CD4-positive, alpha-beta T cell treated with Interferon gamma for 1 hour (primary cell): ENCODE measurements around the gene ADAMTSL1.

Experiments used
- DNase-seq: peaks from one replicate; pipeline ENCODE4 v3.0.0-alpha.2; 2020

The ADAMTSL1 gene

DNA sequence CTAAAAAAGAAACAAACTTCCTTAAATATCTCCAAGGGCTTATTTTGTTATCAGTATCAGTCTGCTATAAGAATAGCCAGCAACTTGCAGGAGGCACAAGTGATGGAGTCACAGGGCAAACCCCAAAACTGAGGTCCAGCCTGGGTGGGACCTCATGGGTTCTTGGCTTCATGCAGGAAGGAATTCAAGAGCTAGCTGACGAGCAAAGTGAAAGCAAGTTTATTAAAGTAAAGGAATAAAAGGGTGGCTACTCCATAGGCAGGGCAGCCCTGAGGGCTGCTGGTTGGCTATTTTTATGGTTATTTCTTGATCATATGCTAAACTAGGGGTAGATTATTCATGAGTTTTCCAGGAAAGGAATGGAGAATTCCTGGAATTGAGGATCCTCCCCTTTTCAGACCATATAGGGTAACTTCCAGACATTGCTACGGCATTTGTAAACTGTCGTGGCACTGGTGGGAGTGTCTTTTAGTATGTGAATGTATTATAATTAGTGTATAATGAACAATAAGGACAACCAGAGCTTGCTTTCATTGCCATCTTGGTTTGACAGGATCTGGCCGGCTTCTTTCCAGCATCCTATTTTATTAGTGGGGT is 231.9 kb downstream of the ADAMTSL1 start:
- DNase-seq = no peak

DNA sequence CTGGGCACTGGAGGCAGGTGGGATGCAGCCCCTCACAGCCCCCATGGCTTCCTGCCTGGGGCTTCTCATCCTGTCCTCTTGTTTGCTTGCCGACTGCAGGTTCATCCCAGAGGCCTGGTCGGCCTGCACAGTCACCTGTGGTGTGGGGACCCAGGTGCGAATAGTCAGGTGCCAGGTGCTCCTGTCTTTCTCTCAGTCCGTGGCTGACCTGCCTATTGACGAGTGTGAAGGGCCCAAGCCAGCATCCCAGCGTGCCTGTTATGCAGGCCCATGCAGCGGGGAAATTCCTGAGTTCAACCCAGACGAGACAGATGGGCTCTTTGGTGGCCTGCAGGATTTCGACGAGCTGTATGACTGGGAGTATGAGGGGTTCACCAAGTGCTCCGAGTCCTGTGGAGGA is 232.7 kb downstream of the ADAMTSL1 start:
- no peak for DNase-seq

DNA sequence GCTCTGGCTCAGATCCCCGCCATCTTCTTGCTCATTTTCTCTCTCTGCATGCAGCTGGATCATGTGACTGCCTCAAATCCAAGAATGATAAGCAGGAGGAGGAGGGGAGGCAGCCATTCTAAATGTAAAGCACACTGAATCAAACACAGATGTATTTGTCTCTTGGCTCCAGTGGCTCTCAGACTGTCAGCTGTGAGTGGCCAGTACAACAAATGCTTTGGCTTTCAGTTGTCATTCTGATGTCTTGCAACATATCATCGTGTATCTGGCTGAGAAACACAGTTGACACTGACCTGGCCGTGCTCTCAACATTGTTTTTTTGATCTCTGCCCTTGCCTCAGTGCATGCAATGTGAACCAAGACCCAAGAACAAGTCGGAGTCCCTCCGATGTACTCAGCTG is 233.1 kb downstream of the ADAMTSL1 start:
- no peak for DNase-seq

DNA sequence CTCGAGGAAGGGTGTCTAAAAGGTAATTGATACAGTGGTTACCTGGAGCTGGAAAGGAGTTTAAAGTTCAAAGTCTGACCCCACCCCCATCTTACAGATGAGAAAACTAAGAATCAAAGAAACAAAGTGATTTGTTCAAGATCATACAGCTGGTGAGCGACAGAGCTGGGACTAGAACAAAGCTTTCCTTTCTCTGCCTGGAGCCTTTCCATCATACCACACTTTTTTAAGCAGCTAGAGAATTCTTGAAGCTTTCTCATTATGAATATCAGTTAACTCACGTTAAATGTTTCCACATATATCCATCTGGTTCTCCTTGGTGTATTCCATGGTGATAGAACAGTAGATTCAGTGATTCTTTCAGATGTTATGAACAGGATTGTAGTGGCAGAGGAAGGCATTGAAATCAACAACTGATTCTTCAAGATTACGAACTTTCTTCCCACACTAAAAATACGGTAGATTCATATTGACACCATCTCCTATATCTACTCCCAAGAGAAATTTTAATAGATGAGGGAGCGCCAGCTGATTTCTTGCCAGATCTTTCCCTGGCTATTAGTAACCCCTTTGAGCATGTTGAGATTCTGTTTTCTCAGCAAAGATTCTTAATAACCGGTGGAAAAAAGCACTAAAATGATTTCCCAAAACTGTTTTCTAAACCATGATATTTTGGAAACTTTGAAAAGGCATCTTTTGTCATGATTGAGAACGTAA is 233.7 kb downstream of the ADAMTSL1 start:
- DNase-seq = no peak

DNA sequence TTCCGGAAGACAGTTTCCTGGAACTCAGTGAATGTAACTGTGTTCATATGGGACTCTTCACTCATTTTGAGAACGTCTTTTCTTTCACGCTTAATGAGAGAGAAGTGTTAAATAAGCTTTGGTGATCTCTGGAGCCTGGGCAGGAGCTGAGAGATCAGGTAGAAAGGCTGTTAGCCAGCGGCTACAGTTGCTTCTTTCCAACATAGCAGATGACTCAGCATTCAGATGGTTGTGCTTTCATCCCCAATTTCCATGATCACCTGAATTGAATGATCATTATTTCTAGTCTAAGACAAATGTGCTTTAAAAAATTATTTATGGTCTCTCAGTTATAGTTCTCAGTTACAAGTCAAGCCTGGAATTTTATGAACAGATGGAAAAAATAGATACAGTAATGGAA is 234.5 kb downstream of the ADAMTSL1 start:
- no peak for DNase-seq

DNA sequence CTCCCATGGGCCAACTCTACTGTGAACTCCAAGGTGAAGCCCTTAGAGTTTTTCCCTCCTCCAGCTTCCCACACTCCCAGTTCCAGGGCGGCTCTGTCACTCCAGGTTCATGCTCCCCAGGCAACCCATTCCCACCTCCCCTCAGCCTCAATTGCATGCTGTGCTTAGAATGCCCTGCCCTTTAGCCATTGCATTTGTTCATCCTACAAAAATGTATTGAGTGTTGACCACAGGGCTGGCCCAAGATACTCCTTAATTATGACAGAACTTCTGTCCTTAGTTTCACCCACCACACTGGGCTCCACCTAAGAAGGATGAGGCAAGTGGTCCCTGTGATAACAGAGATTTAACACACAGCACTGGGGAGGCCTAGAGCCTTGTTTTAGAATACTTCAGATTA is 236.1 kb downstream of the ADAMTSL1 start:
- no peak for DNase-seq

DNA sequence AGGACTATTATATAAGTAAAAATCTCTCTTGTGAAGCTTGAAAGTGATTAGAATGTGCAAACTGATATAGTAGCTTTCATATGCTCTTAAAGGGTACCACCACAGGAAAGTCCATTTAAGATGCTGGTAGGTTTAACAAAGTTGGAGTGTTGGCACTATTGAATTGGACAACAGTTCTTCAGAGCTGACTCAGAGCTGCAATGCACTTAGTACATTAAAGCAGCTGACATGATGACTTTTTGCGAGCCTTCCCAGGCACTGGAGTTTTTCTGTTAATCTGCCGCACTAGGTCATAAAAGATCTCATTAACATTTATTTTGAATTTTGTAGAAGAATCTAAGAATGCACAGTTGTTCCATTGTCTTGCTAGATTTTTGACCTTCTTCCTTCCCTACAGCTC is 243.8 kb downstream of the ADAMTSL1 start:
- DNase-seq = no peak

DNA sequence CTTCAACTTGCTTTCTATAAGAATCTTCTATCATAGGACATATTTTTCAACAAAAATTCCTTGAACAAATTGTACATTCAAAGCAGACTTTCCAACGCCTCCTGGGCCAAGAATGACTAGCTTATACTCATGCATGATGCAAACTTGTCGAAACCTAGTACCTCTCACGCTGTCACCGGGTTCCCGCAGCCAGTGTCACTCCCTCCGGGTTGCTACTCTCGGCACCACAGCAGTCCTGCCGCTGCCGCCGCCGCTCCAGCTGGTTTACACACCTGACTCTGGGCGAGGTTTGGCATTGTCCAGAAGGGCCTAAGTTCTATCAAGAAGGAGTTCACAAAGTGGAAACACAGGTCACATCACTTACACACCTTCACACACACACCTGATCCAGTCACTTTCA is 244.4 kb downstream of the ADAMTSL1 start:
- DNase-seq = no peak

DNA sequence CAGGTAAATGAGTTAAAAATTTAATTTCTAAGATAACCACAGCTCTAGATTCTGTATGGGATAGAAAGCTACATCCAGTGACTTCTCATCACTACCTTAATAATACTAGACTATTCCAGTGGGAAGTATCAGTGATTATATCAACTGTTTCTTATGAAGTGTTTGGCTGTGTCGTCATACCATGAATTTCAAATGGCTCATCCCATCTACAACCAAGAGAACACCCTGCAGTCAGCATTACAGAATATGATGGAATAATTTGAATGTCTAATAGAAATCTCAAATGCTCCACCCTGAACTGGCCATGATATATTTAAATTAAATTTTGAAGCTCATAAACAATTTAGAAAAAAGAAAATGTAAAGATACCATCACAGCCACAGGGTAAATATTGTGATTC is 245.0 kb downstream of the ADAMTSL1 start:
- no peak for DNase-seq

DNA sequence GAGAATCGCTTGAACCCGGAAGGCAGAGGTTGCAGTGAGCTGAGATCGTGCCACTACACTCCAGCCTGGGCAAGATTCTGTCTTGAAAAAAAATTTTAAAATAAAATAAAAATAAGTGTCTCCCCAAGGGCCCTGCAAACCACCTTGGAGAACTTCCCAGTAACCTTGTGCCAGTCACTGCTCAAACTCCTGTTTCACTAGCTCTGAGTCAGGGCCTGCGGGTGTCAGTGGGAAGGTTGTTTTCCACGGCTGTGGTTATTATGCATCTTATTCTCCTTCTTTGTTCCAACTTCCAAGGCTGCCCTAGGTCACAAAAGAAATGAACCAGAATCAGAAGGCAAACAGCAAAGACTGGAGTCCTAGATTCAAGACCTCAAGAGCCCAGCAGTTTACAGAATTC is 246.7 kb downstream of the ADAMTSL1 start:
- no peak for DNase-seq

DNA sequence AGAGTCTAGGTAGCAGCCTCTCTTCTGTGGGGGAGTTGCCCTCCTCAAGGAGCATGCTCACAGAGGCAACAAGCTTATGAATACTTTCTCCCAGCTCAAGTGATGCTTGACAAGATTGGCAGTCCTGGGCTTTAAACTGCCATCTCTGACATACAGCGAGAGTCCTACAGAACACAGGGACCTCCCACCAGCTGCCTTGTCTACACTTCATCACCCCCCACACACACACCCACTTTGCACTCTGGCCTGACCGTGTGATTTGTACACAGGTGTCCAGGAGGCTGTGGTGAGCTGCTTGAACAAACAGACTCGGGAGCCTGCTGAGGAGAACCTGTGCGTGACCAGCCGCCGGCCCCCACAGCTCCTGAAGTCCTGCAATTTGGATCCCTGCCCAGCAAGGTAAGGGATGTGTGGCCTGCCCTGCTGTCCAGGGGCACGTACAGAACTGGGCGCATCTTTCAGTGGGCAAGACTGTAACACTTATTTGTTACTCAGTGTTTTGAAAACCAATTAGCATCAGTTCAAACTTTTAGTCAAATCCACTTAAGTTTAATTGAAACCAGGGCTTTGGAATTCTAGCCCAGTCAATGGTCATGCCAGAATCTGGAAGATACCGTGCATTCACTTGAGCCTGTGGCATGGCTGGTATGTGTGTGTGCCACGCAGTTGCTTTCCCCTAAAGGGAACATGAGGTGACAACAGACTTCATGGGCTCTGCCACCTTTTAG is 247.5 kb downstream of the ADAMTSL1 start:
- DNase-seq = no peak

DNA sequence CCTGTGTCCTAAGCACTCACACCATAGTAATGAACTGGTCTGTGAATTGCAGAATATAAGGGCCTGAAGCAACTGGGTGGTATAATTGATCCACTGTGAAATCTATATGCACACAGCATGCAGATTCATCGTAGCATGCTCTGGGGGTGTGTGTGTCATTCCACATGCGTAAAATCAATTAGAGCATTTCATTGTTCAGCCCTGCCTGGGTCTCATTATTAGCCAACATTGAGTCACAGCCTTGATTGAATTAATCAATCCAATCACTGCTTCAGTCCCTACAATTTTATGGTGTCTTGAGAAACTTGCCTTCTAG is 248.0 kb downstream of the ADAMTSL1 start:
- no peak for DNase-seq

DNA sequence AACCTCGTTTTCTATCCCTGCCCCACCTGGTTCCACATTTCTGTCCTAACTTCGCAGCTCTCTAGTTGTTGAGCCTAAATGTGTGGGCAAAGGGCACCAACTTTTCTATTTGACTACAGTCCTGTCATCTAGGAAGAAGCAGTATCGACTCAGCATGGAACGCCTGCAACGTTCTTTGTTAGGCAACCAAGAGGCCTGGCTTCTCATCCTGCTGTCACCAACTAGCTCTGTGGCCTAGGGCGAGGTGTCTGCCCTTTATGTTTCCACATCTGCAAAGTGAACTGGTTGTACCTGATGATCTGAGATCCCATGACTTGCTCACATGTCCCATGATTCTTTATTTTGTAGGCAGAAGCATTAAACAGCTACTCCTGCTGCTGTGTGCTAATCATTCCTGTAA is 248.9 kb downstream of the ADAMTSL1 start:
- no peak for DNase-seq

DNA sequence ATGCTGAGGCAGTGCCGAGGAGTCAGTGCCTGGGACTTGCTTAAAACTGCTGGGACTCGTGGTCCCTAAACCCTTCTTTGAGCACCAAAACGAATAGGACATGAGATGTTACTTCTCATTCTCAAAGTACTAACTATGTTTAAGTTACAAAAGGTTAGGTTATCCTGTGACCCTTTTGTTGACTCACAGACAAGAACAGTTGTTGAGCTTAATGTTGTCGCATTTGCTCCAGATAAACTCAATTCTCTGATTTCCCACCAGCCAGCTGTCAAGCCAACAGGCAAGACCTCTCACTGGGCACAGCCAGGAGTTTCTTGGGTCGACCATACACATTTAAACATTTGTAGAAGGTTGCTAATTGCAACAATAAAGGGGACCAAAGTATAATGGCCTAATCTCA is 249.4 kb downstream of the ADAMTSL1 start:
- DNase-seq = no peak

DNA sequence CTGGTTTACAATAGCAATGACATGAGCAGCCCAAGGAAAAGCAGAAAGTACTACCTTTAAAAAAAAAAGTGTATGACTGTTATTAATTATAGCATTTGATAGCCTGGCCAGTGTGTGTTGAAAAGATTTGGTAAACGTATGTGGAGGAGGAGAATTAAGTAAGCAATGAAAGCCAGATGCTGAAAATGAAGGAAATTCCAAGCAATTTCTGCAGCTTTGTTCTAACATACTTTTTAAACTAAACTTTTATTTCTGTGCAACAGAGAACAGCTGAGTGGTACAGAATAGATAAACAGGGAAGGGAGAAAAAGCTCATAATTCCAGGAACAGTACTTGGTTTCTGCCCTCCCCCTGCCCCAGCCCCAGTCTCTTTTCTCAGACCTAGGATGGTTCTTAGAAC is 252.6 kb downstream of the ADAMTSL1 start:
- DNase-seq = no peak

DNA sequence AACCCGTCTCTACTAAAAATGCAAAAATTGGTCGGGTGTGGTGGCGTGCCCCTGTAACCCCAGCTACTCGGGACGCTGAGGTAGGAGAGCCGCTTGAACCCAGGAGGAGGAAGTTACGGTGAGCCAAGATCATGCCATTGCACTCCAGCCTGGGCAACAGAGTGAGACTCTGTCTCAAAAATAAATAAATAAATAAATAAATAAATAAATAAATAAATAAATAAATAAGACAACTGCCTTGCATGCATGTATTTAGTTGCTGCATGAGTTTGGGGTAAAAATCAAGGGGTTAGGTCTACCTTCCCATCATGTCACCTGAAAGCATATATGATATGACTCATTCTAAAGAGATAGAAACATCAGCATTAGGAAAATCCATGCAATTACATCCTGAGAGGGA is 254.0 kb downstream of the ADAMTSL1 start:
- DNase-seq = no peak

DNA sequence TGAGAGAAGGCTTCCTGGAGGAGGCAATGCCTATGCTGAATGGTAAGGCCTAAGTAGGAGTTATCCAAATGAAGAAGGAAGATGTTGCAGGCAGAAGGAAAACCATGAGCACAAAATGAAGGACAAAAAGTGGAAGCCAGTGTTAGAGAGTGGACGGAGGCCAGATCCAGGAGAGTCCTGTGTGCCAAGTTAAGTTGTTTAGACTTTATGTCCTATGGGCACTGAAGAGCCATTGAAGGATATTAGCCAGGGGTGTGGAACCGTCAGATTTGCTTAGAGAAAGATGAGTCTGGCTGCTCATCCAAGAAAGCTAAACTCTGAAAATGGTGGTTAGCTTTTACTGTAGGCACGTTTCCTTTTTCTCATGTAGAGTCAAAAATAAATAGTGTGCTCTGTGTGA is 254.7 kb downstream of the ADAMTSL1 start:
- no peak for DNase-seq

DNA sequence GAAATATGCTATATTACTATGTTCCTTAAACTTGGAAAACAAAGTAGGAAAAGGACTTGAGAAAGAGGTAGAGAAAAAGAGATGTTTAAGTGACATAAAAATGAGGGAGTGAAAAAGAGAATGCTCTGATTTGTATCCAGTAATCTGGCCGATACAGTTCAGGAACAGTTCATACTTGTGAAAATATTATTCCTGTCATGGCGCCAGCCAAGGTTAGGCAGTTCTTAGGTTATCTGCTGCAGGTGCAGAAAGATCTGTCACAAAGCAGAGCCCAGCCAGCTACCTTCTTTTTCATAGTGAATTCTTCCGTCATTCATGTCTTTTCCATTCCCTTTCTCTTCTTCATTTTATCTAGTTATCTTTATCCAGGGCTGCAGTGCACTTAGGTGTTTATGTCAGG is 256.3 kb downstream of the ADAMTSL1 start:
- DNase-seq = no peak

DNA sequence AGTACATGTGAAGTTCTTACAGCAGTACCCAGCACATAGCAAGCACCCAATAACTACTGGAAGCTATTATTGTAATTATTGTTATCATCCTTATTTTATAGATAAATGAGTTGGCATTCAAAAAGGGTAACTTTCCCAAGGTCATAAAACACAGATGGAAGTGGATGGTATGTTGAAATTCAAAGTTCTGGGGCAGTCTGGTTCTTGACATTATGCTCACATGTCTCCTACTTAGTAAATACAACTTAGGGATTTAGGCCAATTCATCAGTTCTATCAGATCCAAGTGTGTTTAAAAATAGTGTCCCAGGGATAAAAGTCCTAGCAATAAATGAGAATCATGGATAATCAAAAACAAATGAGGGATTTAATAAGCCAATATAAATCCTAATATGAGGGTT is 265.2 kb downstream of the ADAMTSL1 start:
- no peak for DNase-seq

DNA sequence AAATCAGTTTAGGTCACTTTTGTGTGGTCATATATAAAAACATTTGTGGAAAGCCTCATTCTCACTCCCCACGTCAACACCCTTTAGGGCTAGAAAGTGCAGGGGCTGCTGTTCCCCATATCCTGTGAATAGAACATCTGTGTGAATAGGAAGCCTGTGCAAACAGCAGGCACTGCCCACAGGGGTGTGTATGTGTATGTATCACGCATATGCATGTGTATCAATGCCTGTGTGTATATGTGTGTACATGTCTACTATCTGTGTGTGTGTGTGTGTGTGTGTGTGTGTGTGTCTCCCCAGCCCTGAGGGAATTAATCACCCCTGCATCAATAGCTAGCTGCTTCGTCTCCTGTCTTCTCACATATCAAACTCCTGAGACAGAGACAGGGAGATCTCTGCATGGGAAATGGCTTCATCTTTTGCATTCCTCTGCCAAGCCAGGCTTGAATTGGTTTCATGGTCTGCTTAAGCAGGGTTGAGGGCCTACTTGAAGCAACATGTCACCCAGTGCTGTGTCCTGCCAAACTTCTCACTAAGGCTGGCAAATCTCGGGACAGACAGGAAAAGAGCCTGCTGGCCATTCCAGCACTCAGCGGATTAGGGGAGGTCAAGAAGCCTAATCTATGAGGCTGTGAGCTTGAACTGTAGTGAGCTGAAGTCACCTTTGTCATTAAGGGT is 265.8 kb downstream of the ADAMTSL1 start:
- no peak for DNase-seq

DNA sequence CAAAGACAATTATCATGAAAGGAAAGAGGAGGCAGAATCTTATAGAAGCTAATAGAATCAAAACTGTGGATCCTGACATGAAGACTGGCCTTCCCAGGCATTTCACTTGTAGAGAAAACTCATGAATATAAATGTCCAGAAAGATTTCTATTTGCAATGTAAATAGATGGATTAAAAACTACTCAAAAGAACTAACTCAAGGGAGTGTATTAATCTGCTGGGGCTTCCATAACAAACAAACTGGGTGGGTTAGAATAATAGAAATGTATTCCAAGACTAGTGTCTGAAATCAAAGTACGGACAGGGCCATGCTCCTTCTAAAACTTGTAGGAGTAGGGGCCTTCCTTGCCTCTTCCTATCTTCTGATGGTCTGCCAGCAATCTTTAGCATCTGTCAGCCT is 267.4 kb downstream of the ADAMTSL1 start:
- DNase-seq = no peak

DNA sequence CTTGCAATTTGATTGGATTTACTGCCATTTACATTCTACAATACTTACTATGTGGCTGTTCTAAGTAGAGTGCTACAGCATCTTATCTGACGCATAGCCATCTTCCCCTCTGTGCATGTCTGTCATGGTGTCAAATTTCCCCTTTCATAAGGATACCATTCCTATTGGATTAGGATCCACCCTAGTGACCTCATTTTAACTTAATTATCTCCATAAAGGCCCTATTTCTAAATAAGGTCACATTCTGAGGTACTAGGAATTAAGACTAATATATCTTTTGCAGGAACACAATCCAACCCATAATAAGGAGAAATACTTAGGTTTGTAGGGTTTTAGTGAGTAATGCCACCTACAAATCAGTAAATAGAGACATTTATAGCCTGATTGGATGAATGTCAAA is 268.0 kb downstream of the ADAMTSL1 start:
- DNase-seq = no peak

DNA sequence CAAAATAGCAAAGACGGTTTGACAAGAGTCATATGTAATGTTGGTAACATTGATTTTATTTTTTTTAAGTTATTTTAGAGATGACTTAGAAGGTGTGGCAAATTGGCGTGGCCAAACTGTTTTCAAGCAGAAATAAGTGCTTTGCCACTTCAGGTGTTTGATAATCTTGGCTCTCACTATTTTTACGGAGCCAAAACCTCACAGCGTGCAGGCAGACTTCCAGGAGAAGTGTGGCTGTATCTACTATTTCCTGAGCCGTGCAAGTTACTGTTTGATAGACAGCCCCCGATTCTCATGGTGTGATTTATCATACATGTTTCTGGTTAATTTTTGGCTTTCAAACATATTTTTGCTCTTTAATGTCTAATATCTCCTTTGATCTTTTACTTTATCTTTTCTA is 269.5 kb downstream of the ADAMTSL1 start:
- no peak for DNase-seq

DNA sequence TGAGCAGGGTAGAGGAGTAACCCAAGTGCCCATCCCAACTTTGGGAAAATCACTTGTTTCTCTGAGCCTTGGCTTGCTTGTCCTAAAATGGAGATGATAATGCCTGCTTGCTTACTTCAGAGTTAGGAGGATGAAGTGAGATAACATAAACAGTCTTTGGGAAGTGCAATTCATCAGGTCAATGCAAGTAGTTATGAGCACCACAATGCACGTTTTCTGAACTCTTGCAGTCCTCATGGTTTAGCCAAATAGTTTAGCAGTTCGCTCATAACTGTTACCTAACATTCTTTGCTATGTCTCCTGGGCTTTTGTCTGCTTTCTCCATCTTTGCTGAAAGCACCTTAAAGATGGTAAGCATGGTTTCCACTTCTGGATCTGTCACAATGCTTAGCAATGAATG is 270.0 kb downstream of the ADAMTSL1 start:
- no peak for DNase-seq
